ENCODE results near the gene CRACDL.

GRCh38 chr2:98825858-98826257 is 110.2 kb downstream of the CRACDL start:
- no peak for TF ChIP-seq CTCF (IDR thresholded peaks at IDR 0.05)
- TF ChIP-seq POLR2A (IDR thresholded peaks at IDR 0.05), result no peak

All from adrenal gland (tissue), 5 donors.